IMR-90 (cell line): ENCODE results near the gene SAMD11. TPM values are rescaled to one million over a fixed set of nuclear protein-coding genes. Genes with fewer than 3 reads are reported as not detected.

Experiments
- ATAC-seq: fragments of 200-7000 bp; cut with Tn5 transposase; 2 replicates; pipeline ENCODE4 v1.9.1; 2020; ENCODE audit warnings: low read depth, mild to moderate bottlenecking, moderate library complexity
- BruUV-seq: library from RNA; stranded (reverse); fragments of 400-500 nt; replicated peaks from 2 replicates; lab custom pipeline; 2021; lab: Mats Ljungman, UMichigan
- CTCF ChIA-PET: fragments of 300-600 bp; formaldehyde crosslinking; extraction: SDS; loops from one replicate; lab custom pipeline; 2021; ENCODE audit warnings: antibody characterized with exemption; lab: Yijun Ruan, JAX
- POLR2A ChIA-PET: fragments of 300-600 bp; sonication (Branson Sonifier 250); formaldehyde crosslinking; loops from one replicate; lab custom pipeline; 2022; ENCODE audit warnings: antibody characterized with exemption; ENCODE audit not compliant: unreplicated experiment; lab: Charles Lee
- DNase-seq: peaks from one replicate; pipeline ENCODE4 v3.0.0; 2013
- H2AFZ ChIP-seq: replicated peaks from 2 replicates; pipeline ENCODE3; 2013; ENCODE audit warnings: low read length, mild to moderate bottlenecking; ENCODE audit not compliant: poor library complexity
- H2AK5ac ChIP-seq: 2 replicates; pipeline ENCODE4 v1.6.1; 2013; ENCODE audit warnings: low read depth, low read length, inconsistent platforms
- H2AK9ac ChIP-seq: replicated peaks from 2 replicates; pipeline ENCODE3; 2013; ENCODE audit warnings: mild to moderate bottlenecking, low read depth, low read length, moderate library complexity; ENCODE audit not compliant: poor library complexity
- H2BK120ac ChIP-seq: 2 replicates; pipeline ENCODE4 v1.6.1; 2013; ENCODE audit warnings: low read depth, low read length, inconsistent platforms
- H2BK15ac ChIP-seq: 3 replicates; pipeline ENCODE4 v1.6.1; 2013; ENCODE audit warnings: low read depth, low read length, inconsistent platforms
- H2BK20ac ChIP-seq: 2 replicates; pipeline ENCODE4 v1.6.1; 2013; ENCODE audit warnings: low read depth, mild to moderate bottlenecking, inconsistent platforms, low read length, moderate library complexity
- H2BK5ac ChIP-seq: 2 replicates; pipeline ENCODE4 v1.6.1; 2013; ENCODE audit warnings: mild to moderate bottlenecking, low read depth, low read length, inconsistent platforms; ENCODE audit not compliant: poor library complexity, severe bottlenecking
- H3K14ac ChIP-seq: replicated peaks from 2 replicates; pipeline ENCODE4 v1.6.1; 2013; ENCODE audit warnings: low read depth, low read length, inconsistent platforms
- H3K18ac ChIP-seq: 2 replicates; pipeline ENCODE4 v1.6.1; 2013; ENCODE audit warnings: low read depth, low read length, control low read depth
- H3K23ac ChIP-seq: 2 replicates; pipeline ENCODE4 v1.6.1; 2013; ENCODE audit warnings: low read depth, low read length, inconsistent platforms
- H3K27ac ChIP-seq: 2 replicates; pipeline ENCODE4 v1.5.1; 2013; ENCODE audit warnings: mild to moderate bottlenecking, control low read depth, low read length; ENCODE audit not compliant: insufficient read depth
- H3K27me3 ChIP-seq: 2 replicates; pipeline ENCODE4 v1.6.1; 2013; ENCODE audit warnings: low read length; ENCODE audit not compliant: control insufficient read depth, insufficient read depth
- H3K36me3 ChIP-seq: 2 replicates; pipeline ENCODE4 v1.6.1; 2013; ENCODE audit warnings: low read length, mixed read lengths; ENCODE audit not compliant: control insufficient read depth, insufficient read depth
- H3K4ac ChIP-seq: 2 replicates; pipeline ENCODE4 v1.6.1; 2013; ENCODE audit warnings: low read depth, low read length, inconsistent platforms
- H3K4me1 ChIP-seq: 2 replicates; pipeline ENCODE4 v1.6.1; 2013; ENCODE audit warnings: low read length, mixed read lengths; ENCODE audit not compliant: control insufficient read depth, insufficient read depth
- H3K4me2 ChIP-seq: 2 replicates; pipeline ENCODE4 v1.6.1; 2013; ENCODE audit warnings: low read depth, mild to moderate bottlenecking, control low read depth, low read length, moderate library complexity
- H3K4me3 ChIP-seq: 2 replicates; pipeline ENCODE4 v1.5.1; 2013; ENCODE audit warnings: low read depth, mild to moderate bottlenecking, control low read depth, low read length, moderate library complexity; ENCODE audit not compliant: insufficient read depth
- H3K56ac ChIP-seq: 2 replicates; pipeline ENCODE4 v1.6.1; 2013; ENCODE audit warnings: low read length, inconsistent platforms; ENCODE audit not compliant: insufficient read depth; ENCODE audit errors: extremely low read depth
- H3K79me1 ChIP-seq, 2 experiments: 2 replicates each; pipeline ENCODE4 v1.6.1; 2013; ENCODE audit warnings: low read length in 2 of 2, inconsistent platforms in 1 of 2, low read depth in 1 of 2
- H3K9ac ChIP-seq: 2 replicates; pipeline ENCODE4 v1.6.1; 2013; ENCODE audit warnings: low read depth, low read length, control low read depth
- H3K9me1 ChIP-seq: 2 replicates; pipeline ENCODE4 v1.6.1; 2013; ENCODE audit warnings: low read length, inconsistent platforms; ENCODE audit not compliant: insufficient read depth
- H3K9me3 ChIP-seq: 2 replicates; pipeline ENCODE4 v1.6.1; 2013; ENCODE audit warnings: low read length; ENCODE audit not compliant: control insufficient read depth, insufficient read depth
- H4K20me1 ChIP-seq: 2 replicates; pipeline ENCODE4 v1.6.1; 2013; ENCODE audit warnings: low read length, inconsistent platforms; ENCODE audit not compliant: insufficient read depth
- H4K5ac ChIP-seq: 2 replicates; pipeline ENCODE4 v1.6.1; 2013; ENCODE audit warnings: mild to moderate bottlenecking, low read depth, low read length, control low read depth
- H4K8ac ChIP-seq, 2 experiments: 2 replicates each; pipeline ENCODE4 v1.6.1; 2013; ENCODE audit warnings: low read depth in 2 of 2, low read length in 2 of 2, control low read depth in 1 of 2, inconsistent platforms in 1 of 2
- H4K91ac ChIP-seq: 2 replicates; pipeline ENCODE4 v1.6.1; 2013; ENCODE audit warnings: low read depth, low read length, inconsistent platforms; ENCODE audit not compliant: insufficient read depth
- FOS ChIP-seq: fragments of 150-350 bp; IDR thresholded peaks from 2 replicates; pipeline ENCODE4 v1.6.1; 2016; ENCODE audit warnings: low read depth, low read length
- MAFK ChIP-seq: IDR thresholded peaks from 2 replicates; pipeline ENCODE4 v1.6.1; 2012; ENCODE audit warnings: low read depth, low read length, improper control_type of control experiment
- MAZ ChIP-seq: IDR thresholded peaks from 2 replicates; pipeline ENCODE4 v1.6.1; 2012; ENCODE audit warnings: low read depth, mild to moderate bottlenecking, low read length, improper control_type of control experiment, moderate library complexity, borderline replicate concordance
- NFE2L2 ChIP-seq: fragments of 150-350 bp; IDR thresholded peaks from 2 replicates; pipeline ENCODE4 v1.6.1; 2016; ENCODE audit warnings: low read depth, mild to moderate bottlenecking, low read length
- RAD21 ChIP-seq: IDR thresholded peaks from 2 replicates; pipeline ENCODE4 v1.6.1; 2012; ENCODE audit warnings: low read length, improper control_type of control experiment
- WGBS, 2 experiments: methylation state at CpG; one replicate each; pipeline versions ENCODE4 v1.1.5 to v1.1.7; 2013; ENCODE audit warnings: missing lambda C conversion rate in 2 of 2; ENCODE audit not compliant: insufficient read length in 1 of 2; ENCODE audit errors: extremely low coverage in 2 of 2; 5-methylcytosine and 5-hydroxymethylcytosine counted together
- dilution Hi-C: fragments of 300-500 bp; cut with HindIII; formaldehyde crosslinking; loops from one replicate; pipeline ENCODE4 v1.14.3; 2018; ENCODE audit warnings: low sequenced_read_pairs; ENCODE audit not compliant: unreplicated experiment
- in situ Hi-C: fragments of 300-500 bp; cut with MboI; formaldehyde crosslinking; loops from 3 replicates; pipeline ENCODE4 v1.14.3; 2019; ENCODE audit warnings: low sequenced_read_pairs, inconsistent platforms, mixed read lengths
- intact Hi-C: fragments of 100-400 bp; cut with micrococcal nuclease; formaldehyde crosslinking; loops from 2 replicates; pipeline ENCODE4 v1.10.0; 2022
- polyA plus RNA-seq, 3 experiments: library from polyadenylated mRNA; depleted of rRNA; stranded (reverse); fragments of >200 nt; gene quantifications; 2 replicates each; pipeline ENCODE4 v1.2.3, GENCODE V29; 2012; ENCODE audit warnings: low replicate concordance in 1 of 3
- total RNA-seq: library from RNA; depleted of rRNA; stranded (reverse); fragments of >200 nt; gene quantifications from 2 replicates; pipeline ENCODE4 v1.2.3, GENCODE V29; 2012

Gene SAMD11
- total and polyA plus RNA-seq, 2 of the 4 experiments (the other 2 are of a cell fraction): 5.9 to 22.9 TPM

DNA sequence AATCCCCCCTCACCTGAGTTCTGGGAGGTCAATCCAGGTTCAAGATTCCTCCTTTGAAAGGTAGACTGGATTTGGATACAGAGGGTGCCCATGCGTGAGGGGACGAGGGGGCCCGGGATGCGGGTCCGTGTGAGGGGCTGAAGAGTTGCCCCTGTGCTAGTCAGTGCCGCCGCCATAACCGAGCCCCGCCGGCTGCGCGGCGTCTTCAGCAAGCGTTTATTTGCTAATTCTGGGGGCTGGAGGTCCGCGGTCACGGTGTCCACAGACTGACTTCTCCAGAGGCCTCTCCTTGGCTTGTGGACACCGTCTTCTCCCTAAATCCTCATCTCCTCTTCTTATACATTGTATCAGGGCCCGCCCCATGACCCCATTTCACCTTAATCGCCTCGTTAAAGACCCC, 20.9 kb upstream of the SAMD11 start:
- H2BK5ac ChIP-seq: no peak overlapping the region
- H3K4ac ChIP-seq: no peak overlapping the region
- no peak overlapping the region for H3K4me2 ChIP-seq
- H3K4me1 ChIP-seq: peaks cover 17% of the 10 kb centered on the region
- no peak overlapping the region for H4K5ac ChIP-seq
- no peak overlapping the region for H3K56ac ChIP-seq
- no peak overlapping the region for H2BK20ac ChIP-seq
- H3K18ac ChIP-seq: no peak overlapping the region
- peaks cover 13% of the 10 kb centered on the region for H3K27me3 ChIP-seq
- ChIA-PET CTCF (no interaction called here), POLR2A (no interaction called here)
- no peaks in the 10 kb centered on the region for H3K36me3 ChIP-seq
- H2AFZ ChIP-seq: no peak overlapping the region
- H2AK5ac ChIP-seq: no peak overlapping the region
- H3K9ac ChIP-seq: no peak overlapping the region
- no peaks in the 10 kb centered on the region for H3K9me3 ChIP-seq
- no peak overlapping the region for H3K27ac ChIP-seq
- ATAC-seq (no peak), DNase-seq (no peak)
- H3K4me3 ChIP-seq: no peak overlapping the region
- H3K23ac ChIP-seq: no peak overlapping the region
- in situ Hi-C loops (no loop called here), dilution Hi-C loops (no loop called here), intact Hi-C loops (loop anchor here (5.0 kb wide), 1 partner anchor 74 kb away; no protein-coding TSS in a partner anchor)
- no peak overlapping the region for H3K14ac ChIP-seq
- WGBS, 2 experiments: 93% methylated on average over 14 of the region's 21 CpGs; no CpG with 5 or more reads in 1 of the 2 experiments
- no peak overlapping the region for H2BK120ac ChIP-seq
- H2AK9ac ChIP-seq: no peak overlapping the region
- peaks cover 0 to 7% of the 10 kb centered on the region in 2 experiments; a peak in 1 of 4 replicates for H3K79me1 ChIP-seq
- H2BK15ac ChIP-seq: no peak overlapping the region
- BruUV-seq: no TSS peak
- H4K8ac ChIP-seq: no peak overlapping the region
- no peaks in the 10 kb centered on the region for H4K20me1 ChIP-seq
- no peak overlapping the region for H4K91ac ChIP-seq
- no peak for TF ChIP-seq FOS
- no peak for TF ChIP-seq MAZ
- no peak for TF ChIP-seq RAD21
- no peak for TF ChIP-seq NFE2L2
- TF ChIP-seq MAFK: no peak
- no peaks in the 10 kb centered on the region for H3K9me1 ChIP-seq
